GM12801 (cell line): ENCODE measurements around the gene LSM6.

Source experiments
- CTCF ChIP-seq: IDR thresholded peaks from one replicate; pipeline ENCODE4 v1.5.1; 2011; ENCODE audit warnings: control low read depth; ENCODE audit not compliant: insufficient read length; ENCODE audit errors: extremely low read depth

Gene LSM6

GRCh38 chr4:146175541-146176453 lies at the start of gene LSM6:
TSS of gene LSM6 (plus strand) at chr4:146175718. CDS start at chr4:146182922, 7,204 bp downstream.
- TF ChIP-seq CTCF = no peak

- TF ChIP-seq CTCF = no peak
Measured at GRCh38 chr4:146132445-146132844, 43.1 kb upstream of the LSM6 start.

GRCh38 chr4:146134761-146135445 lies 40.6 kb upstream of the LSM6 start:
- TF ChIP-seq CTCF = no peak

- no peak for TF ChIP-seq CTCF
Measured at GRCh38 chr4:146135941-146136340, 39.6 kb upstream of the LSM6 start.

GRCh38 chr4:146142768-146143167 lies 32.8 kb upstream of the LSM6 start:
- TF ChIP-seq CTCF = no peak

- TF ChIP-seq CTCF = no peak
Measured at GRCh38 chr4:146143888-146144287, 31.6 kb upstream of the LSM6 start.

GRCh38 chr4:146146918-146147317 lies 28.6 kb upstream of the LSM6 start:
- no peak for TF ChIP-seq CTCF
